GM20000 (cell line): Measurements from ENCODE around the gene CNIH2.
"Not testable (repeated sequence)": the region's sequence is repeated elsewhere in the genome, so short reads cannot be mapped to it uniquely, and the experiment has no call there.

Experiments
- DNase-seq: peaks from one replicate; pipeline ENCODE4 v3.0.0; 2012; ENCODE audit warnings: low spot score
- TF ChIP-seq, protein P1 (sequence below): IDR thresholded peaks from 2 replicates; pipeline ENCODE4 v1.5.1; 2012; ENCODE audit warnings: mild to moderate bottlenecking, control low read depth; ENCODE audit errors: extremely low read depth, missing control alignments

Gene CNIH2

DNA sequence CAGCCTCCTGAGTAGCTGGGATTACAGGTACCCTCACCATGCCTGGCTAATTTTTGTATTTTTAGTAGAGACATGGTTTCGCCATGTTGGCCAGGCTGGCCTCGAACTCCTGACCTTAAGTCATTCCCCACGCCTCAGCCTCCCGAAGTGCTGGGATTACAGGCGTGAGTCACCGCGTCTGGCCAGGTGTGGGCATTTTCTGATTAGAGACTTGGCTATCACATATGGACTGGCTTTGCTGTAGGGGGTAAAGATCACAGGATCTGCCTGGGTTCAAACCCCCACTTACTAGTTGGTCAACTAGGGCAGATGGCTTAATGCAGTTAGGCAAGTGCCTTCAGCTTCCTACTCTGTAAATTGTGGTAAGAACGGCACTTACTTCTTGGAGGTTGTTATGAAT, 32.3 kb downstream of the CNIH2 start:
- no peak for DNase-seq
- TF ChIP-seq, protein P1, sequence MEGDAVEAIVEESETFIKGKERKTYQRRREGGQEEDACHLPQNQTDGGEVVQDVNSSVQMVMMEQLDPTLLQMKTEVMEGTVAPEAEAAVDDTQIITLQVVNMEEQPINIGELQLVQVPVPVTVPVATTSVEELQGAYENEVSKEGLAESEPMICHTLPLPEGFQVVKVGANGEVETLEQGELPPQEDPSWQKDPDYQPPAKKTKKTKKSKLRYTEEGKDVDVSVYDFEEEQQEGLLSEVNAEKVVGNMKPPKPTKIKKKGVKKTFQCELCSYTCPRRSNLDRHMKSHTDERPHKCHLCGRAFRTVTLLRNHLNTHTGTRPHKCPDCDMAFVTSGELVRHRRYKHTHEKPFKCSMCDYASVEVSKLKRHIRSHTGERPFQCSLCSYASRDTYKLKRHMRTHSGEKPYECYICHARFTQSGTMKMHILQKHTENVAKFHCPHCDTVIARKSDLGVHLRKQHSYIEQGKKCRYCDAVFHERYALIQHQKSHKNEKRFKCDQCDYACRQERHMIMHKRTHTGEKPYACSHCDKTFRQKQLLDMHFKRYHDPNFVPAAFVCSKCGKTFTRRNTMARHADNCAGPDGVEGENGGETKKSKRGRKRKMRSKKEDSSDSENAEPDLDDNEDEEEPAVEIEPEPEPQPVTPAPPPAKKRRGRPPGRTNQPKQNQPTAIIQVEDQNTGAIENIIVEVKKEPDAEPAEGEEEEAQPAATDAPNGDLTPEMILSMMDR = no peak

DNA sequence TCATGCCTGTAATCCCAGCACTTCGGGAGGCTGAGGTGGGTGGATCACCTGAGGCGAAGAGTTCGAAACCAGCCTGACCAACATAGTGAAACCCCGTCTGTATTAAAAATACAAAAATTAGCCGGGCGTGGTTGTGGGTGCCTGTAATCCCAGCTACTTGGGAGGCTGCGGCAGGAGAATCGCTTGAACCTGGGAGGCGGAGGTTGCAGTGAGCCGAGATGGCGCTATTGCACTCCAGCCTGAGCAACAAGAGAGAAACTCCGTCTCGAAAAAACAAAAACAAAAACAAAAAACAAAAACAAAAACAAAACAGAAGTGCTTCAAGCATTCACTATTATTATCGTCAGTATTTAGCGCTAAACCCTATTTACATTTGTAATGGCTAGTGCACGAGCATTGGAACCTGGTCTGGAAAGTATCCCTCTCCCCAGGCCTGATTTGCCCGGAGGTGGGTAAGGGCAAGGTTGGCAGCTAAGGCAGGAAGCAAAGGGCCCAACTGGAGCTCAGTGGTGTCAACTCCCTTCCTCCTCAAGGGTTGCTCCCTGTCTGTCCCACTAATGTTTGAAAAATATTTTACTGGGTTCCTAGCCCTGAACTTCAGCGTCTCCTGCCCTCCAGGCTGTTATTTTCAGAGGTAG, 32.9 kb downstream of the CNIH2 start:
- DNase-seq = not testable (repeated sequence)

DNA sequence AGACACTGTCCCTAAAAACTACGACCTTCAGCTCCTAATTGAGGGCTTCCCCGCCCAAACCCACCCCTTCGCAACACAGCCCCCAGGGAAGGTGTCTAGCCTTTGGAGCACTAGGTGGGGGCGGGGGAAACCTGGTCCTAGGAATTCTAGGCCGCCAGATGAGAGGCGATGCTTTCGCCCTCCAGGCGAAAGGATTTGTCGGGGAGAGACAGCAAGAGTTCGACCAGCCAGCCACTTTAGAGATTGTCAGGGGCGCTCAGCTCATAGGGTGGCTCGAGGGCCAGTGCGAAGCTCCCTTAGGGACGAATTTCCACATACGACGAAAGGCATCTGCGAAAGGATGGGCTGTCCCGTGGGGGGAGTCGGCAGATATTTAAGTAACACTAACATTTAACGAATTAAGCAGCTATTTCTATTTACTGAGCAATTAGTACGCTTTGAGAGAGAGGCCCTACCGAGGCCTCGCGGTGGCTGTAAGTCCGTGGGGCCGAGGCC, 33.5 kb downstream of the CNIH2 start:
- TF ChIP-seq, protein P1 = peak; percentile 87
- DNase-seq = no peak

DNA sequence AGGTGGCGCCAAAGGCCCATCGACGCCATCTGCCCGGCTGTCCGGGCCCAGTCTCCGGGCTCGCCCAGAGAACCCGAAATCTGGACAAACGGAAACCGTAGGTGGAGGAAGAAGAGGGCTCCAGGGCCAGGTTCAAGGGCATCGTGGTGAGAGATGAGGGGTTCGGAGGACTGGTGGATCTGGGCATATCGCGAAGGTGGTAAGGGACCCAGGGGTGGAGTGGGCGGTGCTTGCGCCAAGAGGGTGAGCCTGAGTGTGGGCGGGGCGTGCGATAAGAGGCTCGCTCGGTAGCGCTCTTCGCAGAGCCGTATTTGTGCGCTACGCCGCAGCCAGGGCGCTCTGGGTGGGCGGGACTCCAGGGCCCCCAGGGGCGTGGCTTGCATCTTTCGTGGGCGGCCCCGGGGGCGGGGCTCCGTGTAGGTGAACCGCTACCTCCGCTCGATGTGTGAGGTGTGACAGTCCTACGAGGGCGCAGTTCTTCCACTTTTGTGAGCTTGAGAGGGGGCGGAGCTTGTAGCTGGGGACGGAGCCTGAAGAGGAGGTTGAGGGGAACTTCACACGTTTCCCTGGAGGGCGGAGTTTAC, 34.1 kb downstream of the CNIH2 start:
- TF ChIP-seq, protein P1 = no peak
- peak; percentile 88 for DNase-seq

DNA sequence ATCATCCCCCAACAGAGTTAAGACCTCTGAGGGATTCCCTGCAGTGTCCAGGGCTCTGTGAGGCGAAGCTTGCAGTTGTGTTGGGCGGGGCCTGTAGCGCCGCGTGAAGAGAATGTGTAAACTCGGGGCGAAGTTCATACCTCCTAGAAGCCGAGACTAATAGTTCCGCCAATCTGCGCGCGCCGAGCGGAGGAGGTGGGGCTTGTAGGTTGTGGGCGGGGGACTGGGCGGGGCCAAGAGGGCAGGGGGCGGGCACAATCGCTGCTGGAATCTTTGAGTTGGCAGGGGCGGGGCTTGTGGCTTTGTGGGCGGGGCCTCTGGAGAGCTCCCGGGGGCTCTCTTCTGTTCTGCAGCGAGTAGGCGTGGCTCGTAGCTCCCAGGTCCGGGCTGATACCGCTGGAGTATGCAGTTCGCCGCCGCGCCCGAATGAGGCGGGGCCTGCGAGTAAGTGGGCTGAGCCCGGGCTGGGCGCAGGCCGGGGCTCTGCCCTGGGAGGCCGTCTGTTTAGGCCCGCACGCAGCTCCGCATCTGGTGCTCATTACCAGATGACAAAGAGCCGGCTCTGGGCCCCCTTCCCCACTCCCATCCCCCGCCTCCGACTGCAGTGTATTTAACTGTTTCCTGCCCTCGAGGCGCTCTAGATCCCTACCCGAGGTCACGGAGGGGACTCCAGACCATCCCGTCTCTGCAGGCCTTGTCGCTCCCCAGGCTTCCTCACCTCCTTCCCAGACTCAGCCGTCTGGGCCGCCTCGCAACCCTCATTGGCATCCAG, 34.8 kb downstream of the CNIH2 start:
- TF ChIP-seq, protein P1 = no peak
- peak; percentile 98 for DNase-seq

DNA sequence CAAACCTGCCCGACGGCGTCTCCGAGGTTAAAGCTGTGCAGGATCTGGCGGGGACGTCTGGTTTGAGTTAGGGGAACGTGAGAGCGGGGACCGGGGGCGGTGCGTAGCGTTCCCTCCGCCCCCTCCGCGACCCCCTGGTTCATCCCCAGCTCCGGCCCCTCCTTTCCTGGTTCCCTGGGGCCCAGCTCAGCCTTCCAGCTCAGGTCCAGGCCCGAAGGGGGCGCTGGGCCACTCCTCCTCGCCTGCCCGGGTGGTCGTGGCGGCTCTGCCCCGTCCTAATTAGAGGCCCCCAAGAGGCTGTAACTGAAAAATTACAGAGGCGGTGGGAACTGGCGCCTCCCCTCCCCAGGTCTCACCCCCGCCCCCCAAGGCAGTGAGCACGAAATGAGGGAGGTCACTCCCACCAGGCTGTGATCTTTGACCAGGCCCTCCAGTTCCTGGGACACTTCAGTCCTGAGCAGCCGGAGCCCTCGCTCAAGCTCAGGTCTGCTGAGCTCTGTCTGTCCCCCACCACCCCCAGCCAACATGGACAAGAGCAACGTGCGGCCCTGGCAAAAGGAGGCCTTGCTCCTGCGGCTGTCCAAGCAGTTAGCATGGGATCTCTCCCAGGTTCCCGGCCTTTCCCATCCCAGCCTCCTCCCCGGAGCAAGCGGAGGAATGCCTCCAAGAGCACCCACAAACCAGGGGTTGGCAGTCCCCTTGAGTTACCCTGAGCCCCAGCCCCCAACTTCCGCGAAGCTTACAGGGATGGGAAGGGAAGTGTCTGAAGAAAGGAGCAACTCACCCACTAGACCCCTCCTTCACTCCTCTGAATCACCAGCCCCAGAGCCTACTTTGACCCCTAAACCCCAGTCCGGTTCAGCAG, 35.6 kb downstream of the CNIH2 start:
- TF ChIP-seq, protein P1 = no peak
- no peak for DNase-seq

DNA sequence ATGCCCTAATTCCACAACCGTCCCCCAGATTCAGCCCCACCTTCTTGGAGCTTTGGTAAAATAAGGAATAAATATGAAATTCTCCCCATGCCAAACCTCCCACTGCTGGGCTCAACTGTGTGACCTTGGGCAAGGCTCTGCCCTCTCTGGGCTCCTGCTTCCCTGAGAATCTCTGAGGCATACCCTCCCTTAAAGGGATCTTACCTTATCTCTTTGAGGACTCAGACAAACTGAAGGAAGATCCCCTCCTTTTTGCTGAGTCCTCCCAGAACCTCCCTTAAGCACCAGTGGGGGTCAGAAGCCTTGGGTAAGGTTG, 36.2 kb downstream of the CNIH2 start:
- TF ChIP-seq, protein P1 = no peak
- no peak for DNase-seq
